A673 (cell line): ENCODE measurements around the gene NEK6. TPM values are rescaled to one million over a fixed set of nuclear protein-coding genes. Genes with fewer than 3 reads are reported as not detected.

ENCODE experiments used
- BruUV-seq: library from RNA; stranded (reverse); fragments of 400-500 nt; replicated peaks from 2 replicates; lab custom pipeline; 2021; lab: Mats Ljungman, UMichigan
- CTCF ChIA-PET: fragments of 300-600 bp; sonication (Branson Sonifier 250); formaldehyde crosslinking; loops from one replicate; lab custom pipeline; 2022; ENCODE audit warnings: antibody characterized with exemption; lab: Charles Lee
- POLR2A ChIA-PET: fragments of 300-600 bp; sonication (Branson Sonifier 250); formaldehyde crosslinking; loops from one replicate; lab custom pipeline; 2022; ENCODE audit warnings: antibody characterized with exemption; ENCODE audit not compliant: low non-redundant PET; lab: Charles Lee
- DNase-seq: peaks from one replicate; pipeline ENCODE4 v3.0.0-alpha.2; 2015; ENCODE audit warnings: low spot score
- H3K27ac ChIP-seq: fragments of 200-600 bp; sonication (generic); 2 replicates; pipeline ENCODE4 v1.5.1; 2016; ENCODE audit warnings: mixed run types, low read depth, mild to moderate bottlenecking, mixed read lengths, antibody characterized with exemption, low read length; ENCODE audit not compliant: poor library complexity, severe bottlenecking
- H3K27me3 ChIP-seq: fragments of 200-600 bp; sonication (generic); replicated peaks from 2 replicates; pipeline ENCODE4 v1.6.1; 2017; ENCODE audit warnings: mixed run types, low read depth, mild to moderate bottlenecking, mixed read lengths, antibody characterized with exemption, low read length; ENCODE audit not compliant: insufficient read depth, poor library complexity
- H3K36me3 ChIP-seq: fragments of 200-600 bp; sonication (generic); 2 replicates; pipeline ENCODE4 v1.6.1; 2016; ENCODE audit warnings: mixed run types, mild to moderate bottlenecking, mixed read lengths, antibody characterized with exemption, low read length; ENCODE audit not compliant: insufficient read depth, poor library complexity, severe bottlenecking
- H3K4me1 ChIP-seq: fragments of 200-600 bp; sonication (generic); 2 replicates; pipeline ENCODE4 v1.6.1; 2017; ENCODE audit warnings: mixed run types, mild to moderate bottlenecking, mixed read lengths, antibody characterized with exemption, low read length; ENCODE audit not compliant: insufficient read depth, poor library complexity, severe bottlenecking
- H3K4me3 ChIP-seq: fragments of 200-600 bp; sonication (generic); 2 replicates; pipeline ENCODE4 v1.5.1; 2016; ENCODE audit warnings: low read depth, mixed run types, mild to moderate bottlenecking, mixed read lengths, low read length; ENCODE audit not compliant: poor library complexity, severe bottlenecking
- H3K9me3 ChIP-seq: fragments of 200-600 bp; sonication (generic); 2 replicates; pipeline ENCODE4 v1.6.1; 2016; ENCODE audit warnings: mixed run types, low read depth, mild to moderate bottlenecking, mixed read lengths, antibody characterized with exemption, low read length; ENCODE audit not compliant: poor library complexity, severe bottlenecking
- EZH2 ChIP-seq: fragments of 200-600 bp; sonication (generic); IDR thresholded peaks from 2 replicates; pipeline ENCODE4 v1.6.1; 2017; ENCODE audit warnings: borderline replicate concordance, low read depth, mild to moderate bottlenecking, mixed read lengths, antibody characterized with exemption, low read length; ENCODE audit not compliant: poor library complexity, severe bottlenecking
- intact Hi-C: fragments of 100-400 bp; cut with micrococcal nuclease; formaldehyde crosslinking; loops from one replicate; pipeline ENCODE4 v1.10.0; 2022; ENCODE audit not compliant: unreplicated experiment
- total RNA-seq: library from RNA; stranded (reverse); gene quantifications from 2 replicates; pipeline ENCODE4 v1.2.3, GENCODE V29; 2021
- TF ChIP-seq, protein P1 (sequence below): fragments of 300-800, 200-600 bp; sonication (generic); conservative IDR thresholded peaks from 2 replicates; pipeline ENCODE4 v1.5.1; 2017; ENCODE audit warnings: low read depth, mild to moderate bottlenecking, antibody characterized with exemption, low read length, moderate library complexity, mixed read lengths

NEK6 gene
- total RNA-seq, 1 experiment from 2014 or later, result 23.3 TPM

- Histone ChIP-seq H3K27me3 (no peaks in the 10 kb centered on the region), H3K4me1 (peaks cover 10% of the 10 kb centered on the region), H3K27ac (no peak overlapping the region), H3K36me3 (no peaks in the 10 kb centered on the region), H3K9me3 (no peaks in the 10 kb centered on the region), H3K4me3 (no peak overlapping the region)
- no peak for DNase-seq
- intact Hi-C loops, result no loop called here
- no TSS peak for BruUV-seq
- ChIA-PET CTCF (no interaction called here), POLR2A (no interaction called here)
- TF ChIP-seq EZH2, result no peak
- TF ChIP-seq, protein P1, sequence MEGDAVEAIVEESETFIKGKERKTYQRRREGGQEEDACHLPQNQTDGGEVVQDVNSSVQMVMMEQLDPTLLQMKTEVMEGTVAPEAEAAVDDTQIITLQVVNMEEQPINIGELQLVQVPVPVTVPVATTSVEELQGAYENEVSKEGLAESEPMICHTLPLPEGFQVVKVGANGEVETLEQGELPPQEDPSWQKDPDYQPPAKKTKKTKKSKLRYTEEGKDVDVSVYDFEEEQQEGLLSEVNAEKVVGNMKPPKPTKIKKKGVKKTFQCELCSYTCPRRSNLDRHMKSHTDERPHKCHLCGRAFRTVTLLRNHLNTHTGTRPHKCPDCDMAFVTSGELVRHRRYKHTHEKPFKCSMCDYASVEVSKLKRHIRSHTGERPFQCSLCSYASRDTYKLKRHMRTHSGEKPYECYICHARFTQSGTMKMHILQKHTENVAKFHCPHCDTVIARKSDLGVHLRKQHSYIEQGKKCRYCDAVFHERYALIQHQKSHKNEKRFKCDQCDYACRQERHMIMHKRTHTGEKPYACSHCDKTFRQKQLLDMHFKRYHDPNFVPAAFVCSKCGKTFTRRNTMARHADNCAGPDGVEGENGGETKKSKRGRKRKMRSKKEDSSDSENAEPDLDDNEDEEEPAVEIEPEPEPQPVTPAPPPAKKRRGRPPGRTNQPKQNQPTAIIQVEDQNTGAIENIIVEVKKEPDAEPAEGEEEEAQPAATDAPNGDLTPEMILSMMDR, result no peak
Measured at GRCh38 chr9:124304285-124304684, 46.5 kb downstream of the NEK6 start.

DNA sequence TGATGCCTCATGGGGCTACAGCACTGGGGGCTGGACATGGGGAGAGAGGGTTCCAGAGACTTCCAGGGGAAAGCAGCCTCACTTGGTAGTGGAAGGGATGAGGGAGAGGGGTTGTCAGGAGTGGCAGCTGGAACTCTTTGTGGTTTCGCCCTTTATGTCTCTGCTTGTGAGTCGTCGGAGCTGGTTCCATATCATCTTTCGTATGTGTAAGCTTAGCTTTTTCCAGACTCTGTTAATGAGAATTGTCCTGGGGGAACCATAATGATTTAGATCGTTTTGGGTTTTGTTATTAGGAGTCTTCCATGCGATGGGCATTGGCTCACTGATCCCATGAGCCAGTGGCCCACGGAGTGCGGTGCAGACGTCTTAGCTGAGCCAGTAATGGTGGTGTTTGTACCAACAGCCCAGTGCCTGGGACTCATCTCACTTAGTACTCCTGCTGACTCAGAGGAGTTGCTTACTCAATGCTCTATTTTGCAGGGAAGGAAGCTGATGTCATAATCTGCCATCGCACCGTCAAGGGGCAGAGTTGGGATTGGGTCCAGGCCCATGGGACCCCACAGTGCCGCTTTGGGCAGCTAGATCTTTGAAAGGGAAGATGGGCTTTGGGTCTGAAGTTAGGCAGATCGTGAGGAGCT, 48.5 kb downstream of the NEK6 start:
- ChIA-PET CTCF (interaction anchor here (0.6 kb wide), 1 partner anchor 14 kb away, joined by 6 read pairs; no protein-coding TSS in a partner anchor), POLR2A (no interaction called here)
- Histone ChIP-seq H3K27ac (peak overlapping the region; percentile 23), H3K9me3 (no peaks in the 10 kb centered on the region), H3K4me3 (no peak overlapping the region), H3K27me3 (no peaks in the 10 kb centered on the region), H3K36me3 (no peaks in the 10 kb centered on the region), H3K4me1 (peaks cover 10% of the 10 kb centered on the region)
- BruUV-seq, result no TSS peak
- TF ChIP-seq EZH2, result no peak
- TF ChIP-seq, protein P1, result no peak
- intact Hi-C loops, result no loop called here
- DNase-seq, result peak; percentile 56

DNA sequence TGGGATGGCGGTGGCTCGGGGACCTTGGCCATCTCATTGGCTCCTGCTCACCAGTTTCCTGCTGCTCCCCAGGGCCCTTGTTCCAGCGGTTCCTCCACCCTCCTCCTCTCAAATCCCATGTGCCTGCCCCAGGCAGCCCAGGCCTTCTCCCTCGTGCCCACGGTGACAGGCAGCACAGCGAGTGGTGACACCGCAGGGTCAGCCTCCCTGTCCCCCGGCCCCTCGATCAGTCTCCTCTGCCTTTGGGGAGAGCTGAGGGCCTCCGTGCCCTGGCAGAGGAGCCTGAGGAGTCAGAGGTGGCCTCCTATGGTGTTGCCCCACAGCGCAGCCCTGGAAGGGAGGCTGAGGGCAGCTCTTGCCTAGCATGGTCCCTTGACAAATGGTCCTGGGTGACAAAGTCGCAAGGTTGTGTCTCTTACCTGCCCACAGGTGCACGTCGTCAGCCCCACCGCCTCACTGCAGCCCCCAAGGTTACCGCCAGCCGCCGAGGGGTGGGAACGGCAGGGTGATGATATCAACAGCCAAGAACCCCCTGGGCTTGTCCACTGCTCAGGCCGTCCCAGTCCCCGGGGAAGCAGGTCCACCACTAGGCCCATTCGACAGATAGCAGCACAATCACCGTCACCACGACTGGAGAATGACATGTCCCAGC, 49.8 kb downstream of the NEK6 start:
- TF ChIP-seq, protein P1, result no peak
- TF ChIP-seq EZH2, result no peak
- Histone ChIP-seq H3K27ac (no peak overlapping the region), H3K36me3 (peaks cover 1% of the 10 kb centered on the region), H3K9me3 (no peaks in the 10 kb centered on the region), H3K4me1 (peaks cover 10% of the 10 kb centered on the region), H3K4me3 (no peak overlapping the region), H3K27me3 (no peaks in the 10 kb centered on the region)
- no peak for DNase-seq
- no TSS peak for BruUV-seq
- ChIA-PET CTCF (no interaction called here), POLR2A (interaction anchor here (0.7 kb wide), 1 partner anchor 165 kb away, joined by 4 read pairs; no protein-coding TSS in a partner anchor)
- intact Hi-C loops, result no loop called here
